ENCODE data around the gene ULBP3. TPM values are rescaled to one million over a fixed set of nuclear protein-coding genes. Genes with fewer than 3 reads are reported as not detected.

ULBP3 gene
- total and polyA plus RNA-seq, 2 of the 4 experiments (the other 2 are of a cell fraction): 11.1 to 35.1 TPM

- TF ChIP-seq USF2 (IDR thresholded peaks at IDR 0.05; ENCODE audit: low read depth, low read length): no peak
Measured at GRCh38 chr6:150043501-150044412, 25.2 kb downstream of the ULBP3 start (continued).

GRCh38 chr6:150043096-150043495 lies 25.8 kb downstream of the ULBP3 start:
- Histone ChIP-seq H3K27me3 (ENCODE audit: control insufficient read depth, insufficient read depth, low read length) (peaks cover 69% of the 10 kb centered on the region), H2AK5ac (ENCODE audit: low read depth, low read length) (no peak overlapping the region), H2BK5ac (ENCODE audit: low read depth, low read length, poor library complexity, severe bottlenecking) (no peak overlapping the region), H4K20me1 (ENCODE audit: insufficient read depth, low read length) (no peaks in the 10 kb centered on the region), H3K79me1 (ENCODE audit: low read depth in 1 of 2, low read length in 2 of 2) (no peaks in the 10 kb centered on the region), H2BK15ac (ENCODE audit: low read depth, low read length) (no peak overlapping the region), H3K14ac (replicated peaks; ENCODE audit: low read depth, low read length) (no peak overlapping the region), H3K4ac (ENCODE audit: low read depth, low read length) (no peak overlapping the region), H3K36me3 (ENCODE audit: control insufficient read depth, insufficient read depth, low read length) (no peaks in the 10 kb centered on the region), H2BK120ac (ENCODE audit: low read depth, low read length) (no peak overlapping the region), H3K9me3 (ENCODE audit: control insufficient read depth, insufficient read depth, low read length) (no peaks in the 10 kb centered on the region), H3K9me1 (ENCODE audit: insufficient read depth, low read length) (no peaks in the 10 kb centered on the region), H2AK9ac (replicated peaks; ENCODE audit: low read depth, low read length, poor library complexity) (no peak overlapping the region), H4K91ac (ENCODE audit: insufficient read depth, low read depth, low read length) (no peak overlapping the region), H3K23ac (ENCODE audit: low read depth, low read length) (no peak overlapping the region), H4K8ac (ENCODE audit: low read depth in 2 of 2, low read length in 2 of 2) (no peak overlapping the region), H3K4me2 (ENCODE audit: low read depth, low read length) (no peak overlapping the region), H3K27ac (ENCODE audit: insufficient read depth, low read length) (no peak overlapping the region), H3K4me3 (ENCODE audit: insufficient read depth, low read depth, low read length) (no peak overlapping the region), H4K5ac (ENCODE audit: low read depth, low read length) (no peak overlapping the region), H2BK20ac (ENCODE audit: low read depth, low read length) (no peak overlapping the region), H3K56ac (ENCODE audit: extremely low read depth, insufficient read depth, low read length) (no peak overlapping the region), H3K9ac (ENCODE audit: low read depth, low read length) (no peak overlapping the region), H3K18ac (ENCODE audit: low read depth, low read length) (no peak overlapping the region), H3K4me1 (ENCODE audit: control insufficient read depth, insufficient read depth, low read length) (no peaks in the 10 kb centered on the region), H2AFZ (replicated peaks; ENCODE audit: low read length, poor library complexity) (no peak overlapping the region)
- no peak for DNase-seq
- ChIA-PET CTCF (no interaction called here), POLR2A (ENCODE audit: unreplicated experiment) (no interaction called here)
- intact Hi-C loops (cut with micrococcal nuclease): no loop called here
- in situ Hi-C loops (cut with MboI; ENCODE audit: low sequenced_read_pairs): no loop called here
- WGBS, 2 experiments (ENCODE audit: extremely low coverage in 2 of 2, insufficient read length in 1 of 2): 43% methylated on average over 2 of the region's 13 CpGs; no CpG with 5 or more reads in 1 of the 2 experiments
- ATAC-seq (ENCODE audit: low read depth): no peak
- no peak for TF ChIP-seq POLR2A (IDR thresholded peaks at IDR 0.05; ENCODE audit: low read depth, low read length)
- TF ChIP-seq SMC3 (IDR thresholded peaks at IDR 0.05; ENCODE audit: low read depth, low read length): no peak
- no peak for TF ChIP-seq RFX5 (IDR thresholded peaks at IDR 0.05; ENCODE audit: low read depth, low read length)
- no peak for TF ChIP-seq NFE2L2 (IDR thresholded peaks at IDR 0.05; ENCODE audit: low read depth, low read length)
- TF ChIP-seq CEBPB (IDR thresholded peaks at IDR 0.05; ENCODE audit: low read depth, low read length): no peak
- TF ChIP-seq BHLHE40 (IDR thresholded peaks at IDR 0.05; ENCODE audit: low read depth, low read length): no peak
- no peak for TF ChIP-seq RAD21 (IDR thresholded peaks at IDR 0.05; ENCODE audit: low read length)
- TF ChIP-seq FOS (IDR thresholded peaks at IDR 0.05; ENCODE audit: low read depth, low read length): no peak
- TF ChIP-seq ELK1 (IDR thresholded peaks at IDR 0.05; ENCODE audit: borderline replicate concordance, low read depth, low read length): no peak
- no peak for TF ChIP-seq USF2 (IDR thresholded peaks at IDR 0.05; ENCODE audit: low read depth, low read length)
- no TSS peak for BruUV-seq (replicated peaks)
- dilution Hi-C loops (cut with HindIII; ENCODE audit: low sequenced_read_pairs, unreplicated experiment): no loop called here
